Activated CD8-positive, alpha-beta memory T cell treated with anti-CD3 and anti-CD28 coated beads, Interleukin-2, amount 50 U/mL, for 1 hour (primary cell): ENCODE data around the gene SLC1A1.
"Not testable (repeated sequence)": the region's sequence is repeated elsewhere in the genome, so short reads cannot be mapped to it uniquely, and the experiment has no call there.

Experiments used
- DNase-seq: peaks from one replicate; pipeline ENCODE4 v3.0.0-alpha.2; 2020; ENCODE audit errors: extremely low read depth

The SLC1A1 gene

GRCh38 chr9:4541856-4542255 lies 51.6 kb downstream of the SLC1A1 start:
- DNase-seq = no peak

GRCh38 chr9:4544714-4545113 lies 54.4 kb downstream of the SLC1A1 start:
- DNase-seq = not testable (repeated sequence)

- no peak for DNase-seq
Observed at GRCh38 chr9:4547016-4547415, 56.7 kb downstream of the SLC1A1 start.

GRCh38 chr9:4548811-4549725 lies 58.8 kb downstream of the SLC1A1 start:
- no peak for DNase-seq

- DNase-seq = no peak
Observed at GRCh38 chr9:4549751-4550295, 59.6 kb downstream of the SLC1A1 start.

GRCh38 chr9:4550777-4551484 lies 60.7 kb downstream of the SLC1A1 start:
- no peak for DNase-seq

- no peak for DNase-seq
Observed at GRCh38 chr9:4553951-4554381, 63.7 kb downstream of the SLC1A1 start.

- DNase-seq = no peak
Observed at GRCh38 chr9:4555236-4555635, 65.0 kb downstream of the SLC1A1 start.

- DNase-seq = no peak
Observed at GRCh38 chr9:4558371-4558998, 68.2 kb downstream of the SLC1A1 start.

- no peak for DNase-seq
Observed at GRCh38 chr9:4559261-4560182, 69.3 kb downstream of the SLC1A1 start.

GRCh38 chr9:4563105-4563504 lies 72.8 kb downstream of the SLC1A1 start:
- DNase-seq = no peak

GRCh38 chr9:4566806-4567205 lies 76.5 kb downstream of the SLC1A1 start:
- no peak for DNase-seq

- DNase-seq = no peak
Observed at GRCh38 chr9:4567601-4568000, 77.3 kb downstream of the SLC1A1 start.

- no peak for DNase-seq
Observed at GRCh38 chr9:4569101-4569500, 78.8 kb downstream of the SLC1A1 start.

GRCh38 chr9:4572184-4572826 lies 82.0 kb downstream of the SLC1A1 start:
- DNase-seq = no peak

- no peak for DNase-seq
Observed at GRCh38 chr9:4573176-4573575, 82.9 kb downstream of the SLC1A1 start.

GRCh38 chr9:4573634-4574389 lies 83.5 kb downstream of the SLC1A1 start:
- DNase-seq = no peak

GRCh38 chr9:4574657-4575243 lies 84.5 kb downstream of the SLC1A1 start:
- DNase-seq = no peak

- no peak for DNase-seq
Observed at GRCh38 chr9:4575997-4576396, 85.7 kb downstream of the SLC1A1 start.
